ENCODE results near the gene NKX6-2.

- TF ChIP-seq CTCF (IDR thresholded peaks at IDR 0.05; ENCODE audit: low read depth, low read length, poor library complexity, severe bottlenecking) (no peak), EZH2phosphoT487 (IDR thresholded peaks at IDR 0.05; ENCODE audit: borderline replicate concordance, low read length) (no peak)
Measured at GRCh38 chr10:132788831-132789219, 2.9 kb upstream of the NKX6-2 start.

Measured in DOHH2 (cell line).